Esophagus muscularis mucosa (tissue), 4 donors: ENCODE data around the gene LRFN2. TPM values are rescaled to one million over a fixed set of nuclear protein-coding genes. Genes with fewer than 3 reads are reported as not detected.

Experiments
- DNase-seq: peaks from one replicate; pipeline ENCODE4 v3.0.0-alpha.2; 2017; ENCODE audit errors: extremely low spot score
- H3K27ac ChIP-seq, 4 donors: fragments of 200-600 bp; sonication (generic); replicated peaks in 1 of 4; 1 replicate in 3 of 4; 2 replicates in 1 of 4; pipeline ENCODE4 v1.5.1; 2016 to 2019; ENCODE audit warnings: mild to moderate bottlenecking in 1 of 4
- H3K27me3 ChIP-seq, 4 donors: fragments of 200-600 bp; sonication (generic); one replicate each; pipeline versions ENCODE4 v1.5.1 to v1.6.0; 2016 to 2019
- H3K36me3 ChIP-seq, 4 donors: fragments of 200-600 bp; sonication (generic); one replicate each; pipeline ENCODE4 v1.5.1; 2016 to 2019
- H3K4me1 ChIP-seq, 4 donors: fragments of 200-600 bp; sonication (generic); one replicate each; pipeline ENCODE4 v1.5.1; 2016 to 2019
- H3K4me3 ChIP-seq, 4 donors: fragments of 200-600 bp; sonication (generic); 1 replicate in 2 of 4; 2 replicates in 2 of 4; pipeline ENCODE4 v1.5.1; 2016 to 2019; ENCODE audit warnings: mild to moderate bottlenecking in 4 of 4, moderate library complexity in 1 of 4
- H3K9me3 ChIP-seq, 4 donors: fragments of 200-600 bp; sonication (generic); 1 replicate in 3 of 4; 2 replicates in 1 of 4; pipeline ENCODE4 v1.5.1; 2016 to 2019
- EP300 ChIP-seq: sonication (generic); formaldehyde crosslinking; IDR thresholded peaks from one replicate; pipeline ENCODE4 v1.6.1; 2017; ENCODE audit warnings: antibody characterized with exemption
- POLR2A ChIP-seq: fragments of 450-650 bp; IDR thresholded peaks from one replicate; pipeline ENCODE4 v1.6.1; 2017; ENCODE audit warnings: antibody characterized with exemption, moderate library complexity, mild to moderate bottlenecking, low read depth
- POLR2AphosphoS5 ChIP-seq, 2 donors: sonication (generic); formaldehyde crosslinking; IDR thresholded peaks; one replicate each; pipeline ENCODE4 v1.6.1; 2017; ENCODE audit warnings: antibody characterized with exemption in 2 of 2
- WGBS: methylation state at CpG from one replicate; pipeline ENCODE4 v1.1.5; 2018; 5-methylcytosine and 5-hydroxymethylcytosine counted together
- intact Hi-C: fragments of 100-400 bp; cut with DNase I; formaldehyde crosslinking; loops from one replicate; pipeline ENCODE4 v1.15.1; 2023
- total RNA-seq, 4 donors: library from RNA; depleted of rRNA; stranded (reverse); fragments of >200 nt; gene quantifications; one replicate each; pipeline versions ENCODE4 v1.1.0 to v1.2.1, GENCODE V29; 2016
- TF ChIP-seq, protein P1 (sequence below), 3 experiments: fragments of 200-600 bp in 2 of 3; fragments of 450-650 bp in 1 of 3; sonication (generic) in 2 of 3; IDR thresholded peaks; one replicate each; pipeline ENCODE4 v1.5.1; 2017 to 2019; ENCODE audit warnings: antibody characterized with exemption in 3 of 3, mild to moderate bottlenecking in 2 of 3, moderate library complexity in 1 of 3

The LRFN2 gene
- total RNA-seq, 4 donors from 2014 or later = 0.11 TPM; not detected in 3

DNA sequence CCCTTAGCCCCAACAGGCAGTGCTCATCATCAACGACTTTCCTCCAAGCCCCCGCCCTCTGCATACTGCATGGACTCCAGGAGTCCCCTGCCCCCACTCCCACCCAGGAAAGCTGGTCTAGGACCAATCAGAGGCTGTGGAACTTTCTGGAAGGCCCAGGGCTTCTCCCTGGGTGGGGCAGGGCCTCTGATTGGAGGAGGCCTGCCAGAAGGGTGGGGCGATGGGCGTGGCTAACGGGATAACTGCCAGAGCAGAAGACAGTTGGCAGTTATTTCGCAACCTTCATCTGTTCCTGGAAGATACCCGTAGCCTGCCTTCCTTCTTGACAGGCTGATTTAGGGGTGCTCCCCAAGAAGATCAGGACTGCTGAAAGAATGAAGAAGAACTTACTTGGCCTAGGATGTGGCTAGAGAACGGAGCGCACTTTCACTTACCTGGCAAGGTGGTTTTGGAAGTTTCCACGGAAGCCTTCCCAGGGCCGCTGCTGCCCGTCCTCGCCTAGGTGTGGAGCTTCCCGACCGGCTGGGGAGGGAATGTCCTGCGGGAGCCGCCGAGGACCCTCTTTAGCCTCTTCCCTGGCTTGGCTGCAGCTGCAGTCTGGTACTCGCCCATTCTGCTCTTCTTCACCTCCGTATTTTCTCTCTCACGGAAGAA, 209.0 kb downstream of the LRFN2 start:
- Histone ChIP-seq H3K4me1 (no peaks in the 10 kb centered on the region), H3K27me3 (no peaks in the 10 kb centered on the region), H3K4me3 (no peak overlapping the region), H3K27ac (no peak overlapping the region), H3K36me3 (no peaks in the 10 kb centered on the region), H3K9me3 (no peaks in the 10 kb centered on the region)
- WGBS = 93% methylated on average over 21 of the region's 21 CpGs
- DNase-seq = peak; percentile 60
- intact Hi-C loops = no loop called here
- no peak for TF ChIP-seq POLR2A
- TF ChIP-seq, protein P1, sequence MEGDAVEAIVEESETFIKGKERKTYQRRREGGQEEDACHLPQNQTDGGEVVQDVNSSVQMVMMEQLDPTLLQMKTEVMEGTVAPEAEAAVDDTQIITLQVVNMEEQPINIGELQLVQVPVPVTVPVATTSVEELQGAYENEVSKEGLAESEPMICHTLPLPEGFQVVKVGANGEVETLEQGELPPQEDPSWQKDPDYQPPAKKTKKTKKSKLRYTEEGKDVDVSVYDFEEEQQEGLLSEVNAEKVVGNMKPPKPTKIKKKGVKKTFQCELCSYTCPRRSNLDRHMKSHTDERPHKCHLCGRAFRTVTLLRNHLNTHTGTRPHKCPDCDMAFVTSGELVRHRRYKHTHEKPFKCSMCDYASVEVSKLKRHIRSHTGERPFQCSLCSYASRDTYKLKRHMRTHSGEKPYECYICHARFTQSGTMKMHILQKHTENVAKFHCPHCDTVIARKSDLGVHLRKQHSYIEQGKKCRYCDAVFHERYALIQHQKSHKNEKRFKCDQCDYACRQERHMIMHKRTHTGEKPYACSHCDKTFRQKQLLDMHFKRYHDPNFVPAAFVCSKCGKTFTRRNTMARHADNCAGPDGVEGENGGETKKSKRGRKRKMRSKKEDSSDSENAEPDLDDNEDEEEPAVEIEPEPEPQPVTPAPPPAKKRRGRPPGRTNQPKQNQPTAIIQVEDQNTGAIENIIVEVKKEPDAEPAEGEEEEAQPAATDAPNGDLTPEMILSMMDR (IDR thresholded peaks at IDR 0.05) = no peak
- no peak for TF ChIP-seq EP300
- no peak for TF ChIP-seq POLR2AphosphoS5 (IDR thresholded peaks at IDR 0.05)

DNA sequence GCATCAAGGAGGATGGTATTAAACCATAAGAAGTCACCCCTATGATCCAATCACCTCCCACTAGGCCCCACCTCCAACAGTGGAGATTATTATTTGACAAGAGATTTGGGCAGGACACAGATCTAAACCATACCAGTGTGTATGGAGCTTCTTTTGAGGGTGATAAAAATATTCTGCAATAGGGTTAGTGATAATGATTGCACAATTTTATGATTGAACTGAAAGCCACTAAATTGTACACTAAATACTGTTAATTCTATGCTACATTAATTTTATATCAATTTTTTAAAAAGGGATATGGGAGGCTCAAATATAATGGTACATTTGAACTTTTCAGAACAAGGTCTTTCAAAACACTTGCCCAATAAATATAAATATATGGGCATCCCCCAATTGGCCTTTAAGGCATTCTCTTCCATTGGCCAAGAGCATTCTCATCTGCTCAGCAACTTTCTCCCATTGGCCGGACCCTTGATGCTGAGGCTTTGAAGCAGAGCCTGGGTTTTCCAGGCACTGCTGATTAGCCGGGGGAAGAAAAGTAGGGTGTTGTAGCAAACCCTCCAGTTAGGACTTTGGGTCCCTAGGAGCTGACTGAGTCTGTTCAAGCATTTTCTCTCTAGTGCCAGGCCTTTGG, 209.9 kb downstream of the LRFN2 start:
- no peaks in the 10 kb centered on the region for H3K36me3 ChIP-seq
- peak; percentile 10 for DNase-seq
- TF ChIP-seq, protein P1 (IDR thresholded peaks at IDR 0.05) = no peak
- TF ChIP-seq POLR2A (no peak), POLR2AphosphoS5 (IDR thresholded peaks at IDR 0.05) (no peak), EP300 (no peak)
- H3K9me3 ChIP-seq = no peaks in the 10 kb centered on the region
- 100% methylated on average over 2 of the region's 2 CpGs for WGBS
- no peak overlapping the region for H3K4me3 ChIP-seq
- H3K27me3 ChIP-seq = no peaks in the 10 kb centered on the region
- intact Hi-C loops = no loop called here
- no peak overlapping the region for H3K27ac ChIP-seq
- no peaks in the 10 kb centered on the region for H3K4me1 ChIP-seq

DNA sequence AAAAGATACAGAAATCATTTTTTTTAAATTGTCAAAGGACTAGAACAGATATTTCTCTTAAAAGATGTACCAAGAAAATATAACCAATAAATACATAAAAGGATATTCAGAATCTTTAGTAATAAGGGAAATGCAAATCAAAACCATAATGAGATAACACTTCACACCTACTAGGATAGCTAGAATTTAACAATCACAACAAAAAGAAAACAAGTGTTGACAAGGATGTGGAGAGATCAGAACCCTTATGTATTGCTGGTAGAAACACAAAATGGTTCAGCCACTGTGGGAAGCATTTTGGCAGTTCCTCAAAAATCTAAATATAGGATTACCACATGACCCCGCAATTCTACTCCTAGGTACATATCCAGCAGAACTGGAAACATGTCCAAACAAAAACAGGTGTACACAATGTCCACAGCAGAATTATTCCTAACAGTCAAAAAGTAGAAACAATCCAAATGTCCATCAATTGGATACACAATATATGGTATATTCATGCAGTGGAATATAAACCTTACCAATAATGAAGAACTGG, 211.0 kb downstream of the LRFN2 start:
- 84% methylated on average over 1 of the region's 1 CpG for WGBS
- Histone ChIP-seq H3K27ac (no peak overlapping the region), H3K4me3 (no peak overlapping the region), H3K36me3 (no peaks in the 10 kb centered on the region), H3K9me3 (no peaks in the 10 kb centered on the region), H3K4me1 (no peaks in the 10 kb centered on the region), H3K27me3 (no peaks in the 10 kb centered on the region)
- no peak for TF ChIP-seq POLR2A
- TF ChIP-seq, protein P1 (IDR thresholded peaks at IDR 0.05) = no peak
- no peak for TF ChIP-seq EP300
- TF ChIP-seq POLR2AphosphoS5 (IDR thresholded peaks at IDR 0.05) = no peak
- DNase-seq = no peak
- intact Hi-C loops = no loop called here

DNA sequence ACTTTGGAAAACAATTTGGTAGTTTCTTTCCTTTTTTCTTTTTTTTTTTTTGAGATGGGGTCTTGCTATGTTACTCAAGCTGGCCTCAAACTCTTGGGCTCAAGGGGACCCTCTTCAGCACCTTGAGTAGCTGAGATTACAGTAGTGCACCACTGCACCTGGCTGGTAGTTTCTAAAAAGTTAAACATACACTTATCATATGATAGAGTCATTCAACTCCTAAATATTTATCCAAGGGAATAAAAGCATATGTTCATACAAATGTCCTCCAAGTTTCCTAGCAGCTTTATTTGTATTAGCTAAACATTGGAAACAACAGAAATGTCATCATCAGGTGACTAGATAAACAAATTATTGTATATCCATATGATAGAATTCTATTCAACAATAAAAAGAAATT, 213.9 kb downstream of the LRFN2 start:
- Histone ChIP-seq H3K4me1 (no peaks in the 10 kb centered on the region), H3K36me3 (no peaks in the 10 kb centered on the region), H3K9me3 (no peaks in the 10 kb centered on the region), H3K27me3 (no peaks in the 10 kb centered on the region), H3K4me3 (no peak overlapping the region), H3K27ac (no peak overlapping the region)
- intact Hi-C loops = no loop called here
- no peak for DNase-seq
- TF ChIP-seq EP300 (no peak), POLR2AphosphoS5 (IDR thresholded peaks at IDR 0.05) (no peak), POLR2A (no peak)
- TF ChIP-seq, protein P1 (IDR thresholded peaks at IDR 0.05) = no peak
